Spleen (tissue), 11 donors: ENCODE results near the gene CRIP2. TPM values are rescaled to one million over a fixed set of nuclear protein-coding genes. Genes with fewer than 3 reads are reported as not detected.

Source experiments
- DNase-seq: peaks from one replicate; pipeline ENCODE4 v3.0.0-alpha.2; 2020
- H3K27ac ChIP-seq, 8 donors: fragments of 200-600 bp; sonication (generic) in 7 of 8; 1 replicate in 4 of 8; 2 replicates in 4 of 8; pipeline versions ENCODE4 v1.5.0 to v1.8.0; 2016 to 2021; ENCODE audit warnings: inconsistent platforms in 4 of 8, mild to moderate bottlenecking in 4 of 8, moderate library complexity in 1 of 8
- H3K27me3 ChIP-seq, 7 donors: fragments of 200-600 bp; sonication (generic) in 6 of 7; replicated peaks in 1 of 7; 1 replicate in 4 of 7; 2 replicates in 3 of 7; pipeline versions ENCODE4 v1.5.0 to v1.8.0; 2016 to 2021; ENCODE audit warnings: inconsistent platforms in 3 of 7, mild to moderate bottlenecking in 1 of 7
- H3K36me3 ChIP-seq, 6 donors: fragments of 200-600 bp; sonication (generic) in 5 of 6; 1 replicate in 4 of 6; 2 replicates in 2 of 6; pipeline versions ENCODE4 v1.5.0 to v1.8.0; 2016 to 2021; ENCODE audit warnings: inconsistent platforms in 2 of 6
- H3K4me1 ChIP-seq, 6 donors: fragments of 200-600 bp; sonication (generic) in 5 of 6; 1 replicate in 3 of 6; 2 replicates in 3 of 6; pipeline versions ENCODE4 v1.5.0 to v1.8.0; 2016 to 2021; ENCODE audit warnings: inconsistent platforms in 3 of 6
- H3K4me3 ChIP-seq, 8 donors: fragments of 200-600 bp; sonication (generic) in 7 of 8; 1 replicate in 4 of 8; 2 replicates in 4 of 8; pipeline versions ENCODE4 v1.5.0 to v1.8.0; 2016 to 2021; ENCODE audit warnings: inconsistent platforms in 4 of 8, mild to moderate bottlenecking in 4 of 8, moderate library complexity in 2 of 8
- H3K9me3 ChIP-seq, 8 donors: fragments of 200-600 bp; sonication (generic) in 7 of 8; 1 replicate in 4 of 8; 2 replicates in 4 of 8; pipeline versions ENCODE4 v1.5.0 to v1.8.0; 2016 to 2021; ENCODE audit warnings: inconsistent platforms in 4 of 8
- POLR2A ChIP-seq, 3 donors: fragments of 450-650 bp; IDR thresholded peaks; one replicate each; pipeline ENCODE4 v1.5.1; 2017; ENCODE audit warnings: antibody characterized with exemption in 3 of 3, mild to moderate bottlenecking in 1 of 3
- POLR2AphosphoS5 ChIP-seq, 3 donors: sonication (generic); formaldehyde crosslinking; IDR thresholded peaks; one replicate each; pipeline ENCODE4 v1.5.1; 2017; ENCODE audit warnings: antibody characterized with exemption in 3 of 3
- WGBS, 5 donors: extraction: QIAGEN DNeasy Blood & Tissue Kit in 3 of 5; methylation state at CpG; one replicate each; pipeline versions ENCODE4 v1.1.5 to v1.1.7; 2013 to 2018; 5-methylcytosine and 5-hydroxymethylcytosine counted together
- intact Hi-C: fragments of 100-400 bp; cut with DNase I; formaldehyde crosslinking; loops from one replicate; pipeline ENCODE4 v1.15.0; 2023; ENCODE audit warnings: low total_unique reads
- polyA plus RNA-seq, 3 donors: library from polyadenylated mRNA; stranded (reverse); fragments of 200-250 nt; gene quantifications; one replicate each; pipeline ENCODE4 v1.2.1, GENCODE V29; 2013
- total RNA-seq, 7 donors: library from RNA; depleted of rRNA in 3 of 7; stranded (reverse); fragments of >200 nt in 3 of 7; fragmentation: NEBNext Ultra II Directional in 4 of 7; extraction: Animal tissue kit (Norgen Biotek cat#: 25700) in 4 of 7; gene quantifications; one replicate each; pipeline versions ENCODE4 v1.1.0 to v1.2.1, GENCODE V29; 2016 to 2021
- TF ChIP-seq, protein P1 (sequence below), 11 experiments: fragments of 200-600 bp in 7 of 11; fragments of 450-650 bp in 4 of 11; sonication (generic) in 4 of 11; IDR thresholded peaks in 8 of 11; conservative IDR thresholded peaks in 3 of 11; 1 replicate in 7 of 11; 2 replicates in 4 of 11; pipeline versions ENCODE4 v1.4.0 to v1.8.0; 2016 to 2021; ENCODE audit warnings: antibody characterized with exemption in 11 of 11, inconsistent platforms in 4 of 11, mild to moderate bottlenecking in 1 of 11
- donor health status: healthy with polysubstance abuse.
- donor health status: DM: no; HTN: no; CAD: no; lungs with moderate emphysema.
- donor health status: DM: no; HTN: no; CAD: no.
- donor health status: Bipolar disorder and iron deficiency.
- donor health status: healthy.
- donor health status: DM: no; HTN: no; CAD: no.
- donor health status: DM: yes; HTN: yes; CAD: no.

The CRIP2 gene
- total and polyA plus RNA-seq, 10 donors: 68.6 to 181 (median 111) TPM

DNA sequence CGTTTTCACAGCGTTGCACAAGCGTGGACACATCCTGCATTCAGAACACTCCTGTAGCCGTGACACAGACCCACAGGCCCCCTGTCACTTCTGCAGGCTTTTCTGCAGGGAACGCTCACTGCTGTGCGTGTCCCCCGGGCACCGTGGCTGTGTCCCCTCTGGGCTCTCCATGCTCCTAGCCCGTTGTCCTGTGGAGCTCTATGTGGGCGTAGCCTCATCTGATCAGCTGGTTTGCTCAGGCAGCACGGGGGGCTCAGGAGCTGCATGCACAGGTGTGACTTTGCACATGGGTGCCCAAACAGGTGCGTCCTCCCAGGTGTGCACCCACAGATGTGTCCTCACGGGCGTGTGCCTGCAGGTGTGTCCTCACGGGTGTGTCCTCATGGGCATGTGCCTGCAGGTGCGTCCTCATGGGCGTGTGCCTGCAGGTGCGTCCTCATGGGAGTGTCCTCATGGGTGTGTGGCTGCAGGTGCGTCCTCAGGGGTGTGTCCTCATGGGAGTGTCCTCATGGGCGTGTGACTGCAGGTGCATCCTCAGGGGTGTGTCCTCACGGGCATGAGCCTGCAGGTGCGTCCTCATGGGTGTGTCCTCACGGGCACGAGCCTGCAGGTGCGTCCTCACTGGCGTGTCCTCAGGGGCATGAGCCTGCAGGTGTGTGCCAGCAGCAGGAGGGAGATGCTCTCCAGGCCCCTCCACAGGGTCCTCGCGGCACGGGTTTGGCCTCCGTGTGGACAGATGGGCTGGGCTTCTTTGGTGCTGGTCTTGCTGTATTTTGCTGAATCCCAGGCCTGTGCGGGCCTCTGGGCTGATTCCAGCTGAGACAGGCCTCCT lies 37.5 kb upstream of the CRIP2 start:
- no peak for DNase-seq
- peaks cover 0 to 45% (median 12%) of the 10 kb centered on the region in 6 donors for H3K36me3 ChIP-seq
- 82 to 90% (median 85%) methylated on average over 8 to 31 of the region's 31 CpGs for WGBS, 5 donors
- peaks cover 0 to 53% (median 0%) of the 10 kb centered on the region in 6 donors for H3K4me1 ChIP-seq
- H3K9me3 ChIP-seq: no peaks in the 10 kb centered on the region
- no peaks in the 10 kb centered on the region for H3K27me3 ChIP-seq
- no peak for TF ChIP-seq POLR2A (IDR thresholded peaks at IDR 0.05)
- no peak for TF ChIP-seq POLR2AphosphoS5 (IDR thresholded peaks at IDR 0.05)
- TF ChIP-seq, protein P1, sequence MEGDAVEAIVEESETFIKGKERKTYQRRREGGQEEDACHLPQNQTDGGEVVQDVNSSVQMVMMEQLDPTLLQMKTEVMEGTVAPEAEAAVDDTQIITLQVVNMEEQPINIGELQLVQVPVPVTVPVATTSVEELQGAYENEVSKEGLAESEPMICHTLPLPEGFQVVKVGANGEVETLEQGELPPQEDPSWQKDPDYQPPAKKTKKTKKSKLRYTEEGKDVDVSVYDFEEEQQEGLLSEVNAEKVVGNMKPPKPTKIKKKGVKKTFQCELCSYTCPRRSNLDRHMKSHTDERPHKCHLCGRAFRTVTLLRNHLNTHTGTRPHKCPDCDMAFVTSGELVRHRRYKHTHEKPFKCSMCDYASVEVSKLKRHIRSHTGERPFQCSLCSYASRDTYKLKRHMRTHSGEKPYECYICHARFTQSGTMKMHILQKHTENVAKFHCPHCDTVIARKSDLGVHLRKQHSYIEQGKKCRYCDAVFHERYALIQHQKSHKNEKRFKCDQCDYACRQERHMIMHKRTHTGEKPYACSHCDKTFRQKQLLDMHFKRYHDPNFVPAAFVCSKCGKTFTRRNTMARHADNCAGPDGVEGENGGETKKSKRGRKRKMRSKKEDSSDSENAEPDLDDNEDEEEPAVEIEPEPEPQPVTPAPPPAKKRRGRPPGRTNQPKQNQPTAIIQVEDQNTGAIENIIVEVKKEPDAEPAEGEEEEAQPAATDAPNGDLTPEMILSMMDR (IDR thresholded peaks at IDR 0.05 in 8 of 11, conservative IDR thresholded peaks at IDR 0.05 in 3 of 11): no peak
- intact Hi-C loops: no loop called here
- no peak overlapping the region for H3K4me3 ChIP-seq
- no peak overlapping the region for H3K27ac ChIP-seq

DNA sequence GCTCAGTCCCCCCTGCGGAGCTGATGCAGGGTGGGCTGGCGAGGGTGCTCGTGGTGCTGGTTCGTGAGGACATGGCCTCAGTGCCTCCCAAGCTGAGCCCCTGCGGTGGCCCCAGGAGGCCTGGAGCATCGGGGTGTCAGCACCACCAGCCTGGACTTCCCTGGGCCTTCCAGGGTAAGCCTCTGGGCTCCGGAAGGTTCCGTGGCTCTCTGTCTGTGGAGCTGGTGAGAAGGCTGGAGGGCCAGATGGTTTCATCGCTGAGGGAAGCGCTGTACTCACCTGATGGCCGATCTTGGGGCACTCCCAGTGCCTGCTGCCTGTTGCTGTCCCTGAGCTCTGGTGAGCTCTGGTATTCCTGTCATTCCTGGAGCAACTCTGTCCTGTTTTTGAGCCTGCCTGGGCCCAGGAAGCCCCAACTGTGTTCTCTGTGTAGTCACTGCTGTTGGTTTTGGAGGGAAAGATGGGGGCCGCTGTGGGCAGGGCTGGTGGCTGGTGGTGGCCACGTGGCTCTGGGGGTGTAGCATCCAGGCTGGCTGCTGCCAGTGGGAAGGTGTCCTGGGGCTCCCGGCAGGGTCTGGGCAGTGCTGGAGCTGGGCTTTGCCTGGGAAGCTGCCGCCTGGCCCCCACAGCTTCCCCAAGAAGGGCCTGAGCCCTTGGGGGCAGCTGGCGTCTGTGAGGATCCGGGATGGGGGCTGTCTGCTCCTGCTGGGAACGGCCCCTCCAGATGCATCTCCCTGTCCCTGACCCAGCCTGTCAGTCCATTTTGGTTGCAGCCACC lies 36.7 kb upstream of the CRIP2 start:
- no peaks in the 10 kb centered on the region for H3K27me3 ChIP-seq
- peaks cover 0 to 53% (median 14%) of the 10 kb centered on the region in 6 donors for H3K36me3 ChIP-seq
- intact Hi-C loops: no loop called here
- 92 to 99% (median 96%) methylated on average over 11 to 18 of the region's 18 CpGs for WGBS, 5 donors
- H3K4me3 ChIP-seq: no peak overlapping the region
- H3K9me3 ChIP-seq: no peaks in the 10 kb centered on the region
- TF ChIP-seq POLR2A (IDR thresholded peaks at IDR 0.05): no peak
- TF ChIP-seq, protein P1 (IDR thresholded peaks at IDR 0.05 in 8 of 11, conservative IDR thresholded peaks at IDR 0.05 in 3 of 11): no peak
- no peak for TF ChIP-seq POLR2AphosphoS5 (IDR thresholded peaks at IDR 0.05)
- no peak overlapping the region for H3K27ac ChIP-seq
- H3K4me1 ChIP-seq: peaks cover 0 to 53% (median 0%) of the 10 kb centered on the region in 6 donors
- no peak for DNase-seq

- no peaks in the 10 kb centered on the region for H3K27me3 ChIP-seq
- no peak overlapping the region for H3K27ac ChIP-seq
- H3K4me3 ChIP-seq: no peak overlapping the region
- 77 to 93% (median 91%) methylated on average over 6 to 11 of the region's 11 CpGs for WGBS, 5 donors
- TF ChIP-seq POLR2AphosphoS5 (IDR thresholded peaks at IDR 0.05): no peak
- TF ChIP-seq, protein P1 (IDR thresholded peaks at IDR 0.05 in 8 of 11, conservative IDR thresholded peaks at IDR 0.05 in 3 of 11): no peak
- no peak for TF ChIP-seq POLR2A (IDR thresholded peaks at IDR 0.05)
- DNase-seq: no peak
- H3K36me3 ChIP-seq: peaks cover 0 to 59% (median 15%) of the 10 kb centered on the region in 6 donors
- H3K9me3 ChIP-seq: no peaks in the 10 kb centered on the region
- peaks cover 0 to 45% (median 0%) of the 10 kb centered on the region in 6 donors for H3K4me1 ChIP-seq
- intact Hi-C loops: no loop called here
Observed at GRCh38 chr14:105439179-105439578, 35.4 kb upstream of the CRIP2 start.
